ENCODE data around the gene YTHDC2. TPM values are rescaled to one million over a fixed set of nuclear protein-coding genes. Genes with fewer than 3 reads are reported as not detected.
A peak's percentile ranks its signal among the peaks of the same experiment; 100 is the strongest.

The YTHDC2 gene
- total RNA-seq, 2 donors from 2014 or later, result 22.3 to 23.2 TPM

DNA sequence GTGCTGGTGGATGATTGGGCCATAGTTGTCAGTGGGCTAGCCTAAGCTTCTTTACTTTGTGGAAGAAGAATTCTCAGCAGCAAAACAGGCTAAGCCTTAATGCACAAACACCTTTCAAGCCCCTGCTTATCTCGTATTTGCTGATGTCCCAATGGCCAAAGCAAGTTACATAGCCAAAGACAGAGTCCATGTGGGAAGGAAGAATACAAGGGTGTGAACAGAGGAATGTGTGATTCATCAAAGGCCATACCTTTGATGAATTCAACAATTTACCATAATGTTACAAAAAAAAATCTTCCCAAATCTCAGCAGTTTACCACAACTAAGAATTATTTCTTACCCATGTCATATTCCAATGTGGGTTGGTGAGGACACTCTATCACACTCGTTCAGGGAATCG is 1.2 kb upstream of the YTHDC2 start:
- ATAC-seq, result no peak
- intact Hi-C loops (cut with DNase I, micrococcal nuclease), result loop anchor here in 1 of 2 donors (5.0 to 10.0 kb wide), 2 partner anchors 138 to 515 kb away; no protein-coding TSS in a partner anchor
- no peak for DNase-seq

DNA sequence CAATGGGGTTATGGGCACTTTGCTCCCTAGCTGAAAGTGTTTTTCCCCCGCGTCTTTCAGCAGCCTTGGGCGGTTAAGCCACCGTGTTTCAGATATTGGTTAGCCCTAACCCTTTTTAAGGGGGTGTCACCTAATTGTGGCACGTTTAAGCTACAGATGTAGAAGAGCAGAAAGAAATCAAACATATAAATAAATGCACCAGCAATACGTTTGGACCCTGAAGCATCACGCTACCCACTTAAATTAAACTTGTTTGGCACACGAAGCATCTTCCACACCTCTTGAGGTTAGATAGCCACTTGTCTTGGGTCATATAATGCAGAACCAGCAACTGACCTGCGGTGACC is 768 bp downstream of the YTHDC2 start:
- intact Hi-C loops (cut with DNase I, micrococcal nuclease), result loop anchor here in 1 of 2 donors (5.0 to 10.0 kb wide), 2 partner anchors 139 to 517 kb away; no protein-coding TSS in a partner anchor

DNA sequence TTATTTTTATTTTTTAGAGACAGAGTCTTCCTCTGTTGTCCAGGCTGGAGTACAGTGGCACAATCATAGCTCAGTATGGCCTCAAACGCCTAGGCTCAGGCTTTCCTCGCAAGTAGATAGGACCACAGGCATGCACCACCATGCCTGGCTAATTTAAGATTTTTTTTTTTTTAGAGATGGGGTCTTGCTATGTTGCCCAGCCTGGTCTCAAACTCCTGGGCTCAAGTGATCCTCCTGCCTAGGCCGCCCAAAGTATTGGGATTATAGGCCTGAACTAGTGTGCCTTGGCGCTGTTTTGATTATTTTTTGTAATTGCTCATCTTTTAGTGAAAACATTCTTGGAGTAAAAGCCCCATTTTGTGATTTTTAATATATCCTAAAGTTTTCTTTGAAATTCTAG is 5.4 kb downstream of the YTHDC2 start:
- ATAC-seq (no peak), DNase-seq (no peak)
- intact Hi-C loops (cut with DNase I, micrococcal nuclease), result loop anchor here in 1 of 2 donors (10.0 kb wide), 1 partner anchor 144 kb away; no protein-coding TSS in a partner anchor

More for the DNA sequence above, 768 bp downstream of the YTHDC2 start:
- ATAC-seq (no peak), DNase-seq (no peak)

DNA sequence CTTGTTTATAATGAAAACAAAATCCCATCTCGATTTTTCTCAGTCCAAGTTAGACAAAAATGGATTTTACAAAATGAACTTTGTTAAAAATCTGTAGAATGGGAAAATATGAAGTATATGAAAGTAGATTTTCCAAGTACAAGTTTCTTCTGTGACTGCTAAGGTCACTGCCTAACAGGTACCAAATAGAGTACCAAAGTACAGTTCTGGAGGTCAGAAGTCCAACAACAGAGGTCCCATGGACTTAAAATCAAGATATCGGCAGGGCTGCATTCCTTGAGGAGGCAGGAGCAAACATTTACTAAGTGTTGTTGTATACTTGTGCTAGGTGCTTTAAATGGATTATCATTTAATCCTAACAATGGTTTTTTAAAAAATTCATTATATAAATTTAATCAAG is 5.9 kb downstream of the YTHDC2 start:
- DNase-seq (no peak), ATAC-seq (no peak)
- intact Hi-C loops (cut with DNase I, micrococcal nuclease), result loop anchor here in 1 of 2 donors (10.0 kb wide), 1 partner anchor 145 kb away; no protein-coding TSS in a partner anchor

DNA sequence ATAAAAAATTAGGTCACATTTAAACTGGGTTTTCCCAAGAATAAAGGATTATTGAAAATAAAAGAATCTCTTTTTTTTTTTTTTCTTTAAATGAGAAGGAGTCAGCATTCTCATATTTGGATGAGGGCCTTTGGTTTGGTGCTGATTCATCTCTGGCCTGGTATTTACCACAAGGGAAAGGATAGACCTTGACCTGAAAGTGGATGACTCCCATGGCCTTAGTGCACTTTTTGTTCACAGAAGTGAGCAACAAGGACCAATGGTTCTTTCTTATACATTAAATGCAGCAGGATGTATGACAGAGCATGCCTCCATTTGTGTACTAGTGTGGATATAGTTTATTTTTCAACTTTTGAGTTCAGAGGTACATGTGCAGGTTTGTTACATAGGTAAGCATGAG is 6.9 kb downstream of the YTHDC2 start:
- no peak for ATAC-seq
- no peak for DNase-seq
- intact Hi-C loops (cut with DNase I, micrococcal nuclease), result no loop called here

DNA sequence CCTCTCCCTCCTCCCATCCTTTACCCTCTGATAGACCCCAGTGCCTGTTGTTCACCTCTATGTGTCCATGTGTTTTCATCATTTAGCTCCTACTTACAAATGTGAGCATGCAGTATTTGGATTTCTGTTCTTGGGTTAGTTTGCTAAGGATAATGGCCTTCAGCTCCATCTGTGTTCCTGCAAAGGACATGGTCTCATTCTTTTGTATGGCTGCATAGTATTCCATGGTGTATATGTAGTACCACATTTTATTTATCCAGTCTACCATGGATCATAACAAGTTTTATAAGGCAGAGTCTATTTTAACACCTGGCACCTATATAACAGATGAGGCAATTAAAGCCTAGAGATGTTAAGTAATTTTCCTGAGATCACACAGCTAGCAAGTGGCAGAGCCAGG is 7.4 kb downstream of the YTHDC2 start:
- intact Hi-C loops (cut with DNase I, micrococcal nuclease), result no loop called here
- ATAC-seq (no peak), DNase-seq (no peak)

DNA sequence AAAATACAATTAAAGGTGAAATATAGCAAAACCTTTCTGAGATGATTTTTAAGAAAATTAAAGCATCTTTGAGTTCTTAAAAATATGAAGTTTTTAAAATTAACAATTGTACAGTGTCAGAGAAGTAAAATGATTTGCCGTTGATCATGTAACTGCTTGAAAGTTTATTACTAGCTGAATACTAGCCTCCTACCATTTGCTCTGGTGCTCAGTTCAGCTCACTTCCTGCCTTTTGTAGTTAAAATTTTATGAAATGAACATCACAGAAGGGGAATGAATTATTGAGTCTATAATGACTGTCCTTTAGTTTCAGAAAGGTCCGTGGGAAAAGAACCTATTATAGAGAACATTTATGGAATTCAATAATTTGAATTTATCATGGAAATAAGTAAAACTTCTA is 9.7 kb downstream of the YTHDC2 start:
- DNase-seq (no peak), ATAC-seq (no peak)
- intact Hi-C loops (cut with DNase I, micrococcal nuclease), result no loop called here

DNA sequence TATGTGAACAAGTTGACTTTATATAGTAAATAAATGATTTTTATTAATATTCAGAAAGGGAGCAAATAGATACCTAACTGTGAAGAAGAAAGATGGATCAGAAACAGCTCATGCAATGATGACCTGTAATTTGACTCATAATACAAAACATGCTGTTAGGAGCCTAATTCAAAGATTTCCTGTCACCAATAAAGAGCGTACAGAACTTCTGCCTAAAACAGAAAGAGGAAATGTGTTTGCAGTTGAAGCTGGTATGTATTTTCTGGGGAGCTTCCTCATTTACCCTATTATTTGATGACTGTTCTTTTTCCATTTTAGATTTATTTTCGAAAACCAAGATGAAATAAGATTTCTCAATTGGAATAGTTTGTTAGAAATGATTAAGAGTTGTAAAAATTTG is 11.4 kb downstream of the YTHDC2 start:
- DNase-seq, result no peak
- ATAC-seq, result no peak
- intact Hi-C loops (cut with DNase I, micrococcal nuclease), result no loop called here

DNA sequence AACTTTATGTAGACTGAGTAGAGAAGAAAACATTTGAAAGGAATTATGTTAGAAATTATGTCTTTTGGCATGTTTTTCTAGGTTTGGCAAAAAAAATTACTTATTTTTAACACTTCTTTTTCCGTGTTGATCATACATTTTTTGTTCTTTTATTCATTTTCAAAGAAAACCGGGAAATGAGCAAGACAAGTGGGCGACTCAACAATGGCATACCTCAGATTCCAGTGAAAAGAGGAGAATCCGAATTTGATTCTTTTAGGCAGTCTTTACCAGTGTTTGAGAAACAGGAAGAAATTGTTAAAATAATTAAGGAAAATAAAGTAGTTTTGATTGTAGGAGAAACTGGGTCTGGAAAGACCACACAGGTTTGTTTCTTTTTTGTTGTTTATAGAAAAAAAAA is 12.9 kb downstream of the YTHDC2 start:
- intact Hi-C loops (cut with DNase I, micrococcal nuclease), result no loop called here
- no peak for DNase-seq

DNA sequence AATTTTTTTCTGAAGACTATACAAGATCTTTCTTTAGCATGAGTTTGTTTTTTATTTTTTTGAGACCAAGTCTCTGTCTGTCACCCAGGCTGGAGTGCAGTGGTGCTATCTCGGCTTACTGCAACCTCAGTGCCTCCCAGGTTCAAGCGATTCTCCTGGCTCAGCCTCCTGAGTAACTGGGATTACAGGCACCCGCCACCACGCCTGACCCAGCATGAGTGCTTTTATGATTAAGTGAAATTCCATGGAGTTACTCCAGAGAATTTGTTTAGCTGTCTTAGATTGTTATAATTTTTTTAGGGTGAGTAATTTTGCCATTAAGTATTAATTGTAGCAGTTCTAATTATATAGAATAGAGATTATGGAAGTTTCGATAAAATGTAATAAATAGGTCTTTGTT is 14.3 kb downstream of the YTHDC2 start:
- intact Hi-C loops (cut with DNase I, micrococcal nuclease), result no loop called here
- no peak for DNase-seq
- no peak for ATAC-seq

More for the DNA sequence above, 12.9 kb downstream of the YTHDC2 start:
- no peak for ATAC-seq

DNA sequence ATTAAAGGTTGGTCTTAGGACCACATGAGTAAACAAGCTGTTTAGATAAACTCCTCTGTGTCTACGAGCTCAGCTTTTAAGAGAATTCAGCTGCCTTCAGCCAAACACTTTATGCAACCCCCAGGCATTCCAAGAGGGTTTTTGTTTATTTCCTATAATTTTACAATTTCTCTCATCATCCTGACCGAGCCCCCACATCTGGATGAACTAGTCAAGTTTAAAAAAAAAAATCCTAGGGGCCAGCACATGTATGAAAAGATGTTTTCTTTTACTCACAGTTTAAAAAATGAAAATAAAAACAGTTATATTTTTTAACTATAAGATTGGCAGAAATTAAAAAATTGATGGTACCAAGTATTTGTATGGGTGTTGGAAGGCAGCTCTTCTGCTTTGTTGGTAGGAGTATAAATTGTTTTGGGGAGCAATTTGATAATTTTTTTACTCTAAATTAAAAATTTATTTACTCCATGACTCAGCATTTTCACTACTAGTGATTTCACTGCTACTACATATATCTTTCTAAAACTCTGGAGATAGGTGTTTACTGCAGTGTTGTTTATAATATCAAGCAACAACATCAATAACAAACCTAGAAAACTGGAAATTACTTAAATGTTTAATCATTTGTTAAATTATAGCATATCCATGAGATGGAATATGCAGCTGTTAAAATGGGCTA is 18.1 kb downstream of the YTHDC2 start:
- DNase-seq (no peak), ATAC-seq (no peak)
- intact Hi-C loops (cut with DNase I, micrococcal nuclease), result no loop called here

DNA sequence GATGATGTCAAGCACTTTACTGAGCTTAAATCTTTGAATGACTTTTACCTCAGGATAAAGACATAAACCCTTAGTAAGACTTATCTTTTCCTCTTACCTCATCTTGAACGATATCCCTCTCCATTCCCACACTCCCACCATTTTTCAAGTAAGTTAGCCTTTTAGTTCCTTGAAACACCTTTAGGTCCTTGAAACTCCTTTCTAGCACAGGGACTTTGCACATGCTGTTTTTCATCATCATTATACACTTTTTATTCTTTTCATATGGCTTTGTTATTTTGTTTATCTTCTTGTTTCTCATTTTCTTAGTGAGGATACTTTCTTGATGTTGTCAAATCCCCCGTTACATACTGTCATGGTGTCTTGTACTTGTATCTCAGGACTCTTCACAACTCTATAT is 24.8 kb downstream of the YTHDC2 start:
- DNase-seq (no peak), ATAC-seq (no peak)
- intact Hi-C loops (cut with DNase I, micrococcal nuclease), result no loop called here

DNA sequence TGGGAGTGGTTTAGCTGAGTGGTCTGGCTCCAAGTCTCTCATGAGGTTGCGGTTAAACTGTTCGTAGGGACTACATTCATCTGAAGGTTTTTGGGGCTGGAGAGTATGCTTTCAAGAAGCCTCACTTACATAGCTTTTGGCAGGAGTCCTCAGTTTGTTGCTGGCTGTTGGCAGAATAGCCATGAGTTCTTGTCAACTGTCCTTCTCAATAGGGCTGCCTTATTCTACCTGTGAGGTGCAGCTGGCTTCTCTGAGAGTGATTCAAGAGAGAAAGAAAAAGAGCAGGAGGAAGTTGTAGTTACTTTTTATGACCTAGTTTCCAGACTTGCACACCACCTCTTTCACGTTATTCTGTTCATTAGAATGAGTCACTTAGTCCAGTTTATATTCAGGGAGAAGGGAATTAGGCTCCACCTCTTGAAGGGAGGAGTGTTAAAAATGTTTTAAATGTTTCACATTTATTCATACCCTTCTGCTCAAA is 33.2 kb downstream of the YTHDC2 start:
- intact Hi-C loops (cut with DNase I, micrococcal nuclease), result no loop called here
- ATAC-seq (peak; percentile 79), DNase-seq (no peak)

DNA sequence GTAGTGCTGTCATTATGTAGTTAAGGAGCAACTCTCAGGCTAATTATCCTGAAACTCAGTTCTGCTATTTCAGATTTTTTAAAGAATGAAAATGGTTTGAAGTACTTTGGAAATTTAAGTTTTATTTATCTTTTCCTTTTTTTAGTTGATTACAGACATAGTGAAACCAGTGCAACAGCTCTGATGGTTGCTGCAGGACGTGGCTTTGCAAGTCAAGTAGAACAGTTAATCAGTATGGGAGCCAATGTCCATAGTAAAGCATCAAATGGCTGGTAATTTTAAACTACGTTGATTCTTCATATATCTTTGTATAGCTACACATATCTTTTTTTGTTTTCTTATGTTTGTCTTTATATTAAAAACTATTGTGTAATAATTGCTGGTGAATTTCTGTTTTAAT is 34.9 kb downstream of the YTHDC2 start:
- ATAC-seq, result no peak
- no peak for DNase-seq
- intact Hi-C loops (cut with DNase I, micrococcal nuclease), result no loop called here

DNA sequence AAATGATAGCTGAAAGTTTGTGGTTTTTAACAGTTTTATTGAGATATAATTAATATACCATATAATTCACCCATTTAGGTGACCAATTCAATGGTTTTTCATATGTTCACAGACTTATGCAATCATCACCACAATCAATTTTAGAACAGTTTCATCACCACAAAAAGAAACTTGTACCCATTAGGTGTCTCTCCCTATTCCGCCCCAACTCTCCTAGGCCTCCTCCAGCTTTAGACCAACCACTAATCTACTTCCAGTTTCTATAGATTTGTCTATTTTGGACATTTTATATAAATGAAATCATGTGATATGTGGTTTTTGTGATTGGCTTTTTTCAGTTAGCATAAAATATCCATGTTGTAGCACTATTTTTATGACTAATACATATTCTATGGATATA is 38.6 kb downstream of the YTHDC2 start:
- ATAC-seq (no peak), DNase-seq (no peak)
- intact Hi-C loops (cut with DNase I, micrococcal nuclease), result no loop called here

DNA sequence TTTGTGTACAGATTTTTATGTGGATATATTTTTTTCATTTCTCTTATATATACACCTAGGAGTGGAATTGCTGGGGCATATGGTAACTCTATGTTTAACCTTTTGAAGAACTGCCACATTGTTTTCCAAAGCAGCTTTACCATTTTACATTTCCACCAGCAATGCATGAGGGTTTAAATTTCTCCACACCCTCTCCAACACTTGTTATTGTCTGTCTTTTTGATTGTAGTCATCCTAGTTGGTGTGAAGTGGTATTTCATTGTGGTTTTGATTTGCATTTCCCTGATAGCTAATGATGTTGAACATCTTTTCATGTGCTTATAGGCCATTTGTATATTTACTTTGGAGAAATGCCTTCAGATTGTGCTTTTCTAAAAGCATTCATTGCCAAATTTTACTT is 39.1 kb downstream of the YTHDC2 start:
- ATAC-seq, result no peak
- intact Hi-C loops (cut with DNase I, micrococcal nuclease), result no loop called here

DNA sequence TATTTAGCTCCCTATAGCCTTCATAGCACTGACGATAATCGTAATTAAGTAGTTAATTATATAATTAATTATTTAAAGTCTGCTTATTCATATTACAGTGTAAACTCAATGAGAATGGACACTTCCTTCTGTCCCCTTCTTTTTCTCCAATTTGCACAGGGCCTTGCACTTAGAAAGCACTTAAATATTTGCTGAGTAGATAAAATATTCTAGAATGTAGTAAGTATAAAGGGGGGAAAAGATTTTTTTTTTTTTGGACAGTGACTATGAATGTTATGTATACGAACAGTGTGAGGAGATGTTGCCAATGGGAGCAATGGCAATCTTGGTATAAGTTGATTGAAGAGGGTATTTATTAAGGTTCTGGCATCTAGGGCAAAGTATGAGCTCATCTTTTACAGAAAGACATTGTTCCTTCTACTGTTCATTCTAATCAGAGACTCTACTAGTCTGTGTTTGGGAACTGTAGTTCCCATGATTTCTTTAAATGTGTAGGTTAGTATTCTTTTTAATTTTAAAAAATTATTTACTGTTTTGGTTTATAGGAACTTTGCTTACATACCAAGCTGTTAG is 49.4 kb downstream of the YTHDC2 start:
- intact Hi-C loops (cut with DNase I, micrococcal nuclease), result no loop called here
- DNase-seq (no peak), ATAC-seq (no peak)

More for the DNA sequence above, 39.1 kb downstream of the YTHDC2 start:
- DNase-seq, result no peak

DNA sequence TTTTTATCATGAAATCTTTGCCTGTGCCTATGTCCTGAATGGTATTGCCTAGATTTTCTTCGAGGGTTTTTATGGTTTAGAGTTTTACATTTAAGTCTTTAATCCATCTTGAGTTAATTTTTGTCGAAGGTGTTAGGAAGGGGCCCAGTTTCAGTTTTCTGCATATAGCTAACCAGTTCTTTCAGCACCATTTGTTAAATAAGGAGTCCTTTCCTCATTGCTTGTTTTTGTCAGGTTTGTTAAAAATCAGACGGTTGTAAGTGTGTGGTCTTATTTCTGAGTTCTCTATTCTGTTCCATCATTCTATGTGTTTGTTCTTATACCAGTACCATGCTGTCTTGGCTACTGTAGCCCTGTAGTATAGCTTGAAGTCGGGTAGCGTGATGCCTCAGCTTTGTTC is 55.9 kb downstream of the YTHDC2 start:
- no peak for DNase-seq
- no peak for ATAC-seq
- intact Hi-C loops (cut with DNase I, micrococcal nuclease), result no loop called here

DNA sequence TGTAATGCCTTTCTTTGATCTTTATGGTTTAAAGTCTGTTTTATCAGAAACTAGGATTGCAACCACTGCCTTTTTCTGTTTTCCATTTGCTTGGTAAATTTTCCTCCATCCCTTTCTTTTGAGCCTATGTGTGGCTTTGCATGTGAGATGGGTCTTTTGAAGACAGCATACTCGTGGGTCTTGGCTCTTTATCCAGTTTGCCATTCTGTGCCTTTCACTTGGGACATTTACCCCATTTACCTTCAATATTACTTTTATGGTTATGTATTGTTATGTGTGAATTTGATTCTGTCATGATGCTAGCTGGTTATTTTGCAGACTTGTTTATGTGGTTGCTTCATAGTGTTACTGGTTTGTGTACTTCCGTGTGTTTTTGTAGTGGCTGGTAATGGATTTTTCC is 59.2 kb downstream of the YTHDC2 start:
- no peak for ATAC-seq
- intact Hi-C loops (cut with DNase I, micrococcal nuclease), result no loop called here
- DNase-seq, result no peak

DNA sequence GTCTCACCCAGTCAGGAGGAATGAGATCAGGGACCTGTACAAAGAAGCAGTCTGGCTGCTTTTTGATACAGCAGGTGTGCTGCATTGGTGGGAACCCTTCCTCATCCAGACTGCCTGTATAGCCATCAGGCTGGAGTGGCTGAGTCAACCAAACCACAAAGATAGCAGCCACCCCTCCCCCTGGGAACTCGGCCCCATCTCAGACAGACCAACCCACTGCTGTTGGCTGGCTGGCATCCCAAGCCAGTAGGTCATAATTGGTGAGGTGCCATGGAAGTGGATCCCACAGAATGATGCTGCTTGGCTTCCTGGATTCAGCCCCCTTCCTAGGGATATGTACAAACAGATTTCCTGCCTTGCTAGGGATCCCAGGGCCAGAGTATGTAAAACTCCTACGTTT is 60.9 kb downstream of the YTHDC2 start:
- ATAC-seq (no peak), DNase-seq (no peak)
- intact Hi-C loops (cut with DNase I, micrococcal nuclease), result no loop called here

DNA sequence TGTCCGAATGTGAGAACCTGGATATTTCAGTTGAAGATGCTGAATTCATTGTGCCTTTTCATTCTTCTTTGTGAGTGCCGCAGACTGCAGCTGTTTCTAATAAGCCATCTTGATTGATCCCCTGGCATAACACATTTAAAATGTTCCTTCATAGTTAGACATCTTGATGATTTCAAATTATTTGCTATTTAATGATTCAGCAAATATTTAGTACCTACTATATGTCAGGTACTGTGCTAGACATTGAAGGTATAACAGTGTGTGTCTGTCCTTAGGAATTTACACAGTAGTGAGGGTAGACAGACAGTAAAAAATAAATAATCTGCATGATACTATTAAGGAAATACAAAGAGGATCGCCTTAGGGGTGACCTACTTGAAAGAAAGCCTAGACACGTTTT is 61.6 kb downstream of the YTHDC2 start:
- ATAC-seq (no peak), DNase-seq (no peak)
- intact Hi-C loops (cut with DNase I, micrococcal nuclease), result no loop called here

All from left colon (tissue), 2 donors.